ENCODE results near the gene OPRM1. TPM values are rescaled to one million over a fixed set of nuclear protein-coding genes. Genes with fewer than 3 reads are reported as not detected.

Gene OPRM1
- total RNA-seq, 1 donor from 2014 or later = not detected

GRCh38 chr6:154202339-154202738, 163.3 kb downstream of the OPRM1 start:
- intact Hi-C loops (cut with micrococcal nuclease) = no loop called here

DNA sequence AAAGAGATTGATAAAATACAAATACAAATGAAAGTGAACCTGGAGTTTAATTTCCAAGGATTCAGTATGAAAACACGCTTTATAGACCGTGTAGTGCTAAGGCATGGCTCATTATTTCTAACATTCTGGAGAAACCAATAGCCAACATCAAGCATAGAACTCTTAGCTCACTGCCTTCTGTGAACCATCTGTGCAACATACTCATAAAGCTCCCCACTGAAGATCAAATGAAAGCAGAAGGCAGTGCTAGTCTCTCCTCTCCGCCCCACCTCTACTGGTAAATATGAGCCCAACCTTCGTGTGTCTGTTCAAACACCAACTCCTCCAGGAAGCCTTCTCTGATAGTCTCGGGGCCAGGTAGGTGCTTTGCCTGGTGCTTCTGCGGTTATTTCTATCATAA, 163.9 kb downstream of the OPRM1 start:
- intact Hi-C loops (cut with micrococcal nuclease) = no loop called here

GRCh38 chr6:154206141-154206540, 167.1 kb downstream of the OPRM1 start:
- intact Hi-C loops (cut with micrococcal nuclease) = no loop called here

DNA sequence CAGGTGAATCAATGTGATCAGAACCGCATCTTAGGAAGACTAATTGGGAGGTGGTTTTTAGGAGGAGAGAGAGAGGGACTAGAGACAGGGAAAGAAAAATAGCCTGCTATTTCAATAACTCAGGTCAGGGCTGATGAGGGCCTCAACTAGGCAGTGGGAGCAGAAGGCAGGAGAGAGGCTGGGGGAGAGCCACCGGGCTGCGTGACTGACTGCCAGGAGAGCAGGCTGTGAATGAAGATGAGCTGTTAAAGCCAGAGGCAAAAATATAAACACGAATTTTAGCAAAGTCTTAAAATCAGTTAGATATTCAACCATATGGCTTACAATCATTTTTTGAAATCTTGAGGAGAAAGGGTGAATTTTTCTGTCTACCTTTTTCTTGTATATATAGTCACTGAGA, 168.0 kb downstream of the OPRM1 start:
- intact Hi-C loops (cut with micrococcal nuclease) = no loop called here

GRCh38 chr6:154209555-154209954, 170.5 kb downstream of the OPRM1 start:
- intact Hi-C loops (cut with micrococcal nuclease) = no loop called here

DNA sequence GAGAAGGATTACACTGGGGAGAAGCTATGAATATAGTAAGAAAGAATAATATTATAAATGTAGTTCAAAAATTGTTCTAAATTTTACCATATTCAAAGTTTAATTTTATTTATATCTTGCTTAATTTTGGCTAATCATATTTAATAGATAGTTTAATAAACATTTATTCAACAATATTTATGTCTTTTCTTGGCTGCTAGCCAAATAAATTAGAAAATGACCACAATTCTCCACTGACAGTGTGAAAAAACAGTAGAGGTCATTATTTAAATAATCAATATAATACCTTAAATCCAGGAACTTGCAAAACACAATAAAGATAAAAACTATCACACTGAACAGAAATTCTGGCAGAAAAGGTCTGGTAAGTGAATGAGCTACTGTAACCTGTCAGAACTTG, 171.6 kb downstream of the OPRM1 start:
- intact Hi-C loops (cut with micrococcal nuclease) = no loop called here

DNA sequence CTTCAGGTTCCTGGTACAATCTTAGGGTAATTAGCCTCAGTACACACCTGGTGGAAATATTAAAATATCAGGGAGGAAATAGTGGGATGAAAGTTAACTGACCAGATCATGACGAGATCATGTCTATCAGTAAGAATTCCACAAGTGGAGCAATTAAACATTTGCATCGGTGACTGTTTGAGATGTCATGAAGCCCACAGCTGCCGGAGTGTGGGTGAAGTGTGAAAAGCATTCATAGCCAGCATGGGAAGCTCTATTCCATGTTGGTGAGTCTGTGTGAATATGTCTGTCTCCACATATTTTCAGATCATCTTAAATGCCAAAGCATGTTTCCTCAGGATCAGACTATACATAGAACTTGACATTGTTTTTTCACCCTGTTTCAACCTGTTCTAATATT, 174.7 kb downstream of the OPRM1 start:
- intact Hi-C loops (cut with micrococcal nuclease) = no loop called here

DNA sequence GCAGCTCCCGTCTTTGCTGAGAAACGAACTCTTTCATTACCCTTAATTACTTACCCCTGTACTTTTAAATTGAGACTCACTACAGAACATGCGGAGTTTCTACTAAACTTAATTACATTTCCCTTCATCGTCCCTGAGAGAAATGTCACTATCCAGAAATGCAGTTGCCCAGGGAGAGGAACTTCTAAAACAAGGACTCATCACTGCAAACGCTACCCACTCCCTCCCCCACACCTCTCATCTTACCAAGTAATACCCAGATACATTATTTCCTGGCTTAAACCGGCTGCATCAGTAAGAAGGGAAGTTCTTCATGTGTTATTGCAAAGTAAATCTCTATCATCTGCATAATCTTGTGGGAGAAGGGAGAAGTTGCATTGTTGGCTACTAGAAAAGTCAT, 179.3 kb downstream of the OPRM1 start:
- intact Hi-C loops (cut with micrococcal nuclease) = no loop called here

DNA sequence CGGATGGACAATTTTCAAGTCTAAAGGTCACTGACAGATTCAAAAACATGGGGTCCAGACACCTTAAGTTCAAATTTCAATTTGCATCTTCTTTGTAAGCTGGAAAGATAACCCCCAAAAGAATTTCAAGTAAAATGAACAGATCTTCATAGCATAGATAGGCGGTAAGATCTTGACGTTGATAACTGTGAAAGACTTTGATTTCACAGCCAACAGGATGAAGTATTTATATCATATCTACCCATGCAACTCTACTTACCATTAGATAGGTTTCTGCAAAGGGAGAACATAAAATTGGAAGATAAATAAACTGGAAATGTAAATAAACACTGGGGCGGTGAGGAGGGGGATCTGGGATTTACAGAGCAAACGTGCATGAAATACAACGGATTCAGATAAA, 179.7 kb downstream of the OPRM1 start:
- intact Hi-C loops (cut with micrococcal nuclease) = no loop called here

- intact Hi-C loops (cut with micrococcal nuclease) = no loop called here
These were observed 180.2 kb downstream of the OPRM1 start for GRCh38 chr6:154219250-154219649.

- intact Hi-C loops (cut with micrococcal nuclease) = no loop called here
These were observed 183.7 kb downstream of the OPRM1 start for GRCh38 chr6:154222716-154223115.

GRCh38 chr6:154223296-154223695, 184.3 kb downstream of the OPRM1 start:
- intact Hi-C loops (cut with micrococcal nuclease) = no loop called here

GRCh38 chr6:154226461-154226860, 187.4 kb downstream of the OPRM1 start:
- intact Hi-C loops (cut with micrococcal nuclease) = no loop called here

DNA sequence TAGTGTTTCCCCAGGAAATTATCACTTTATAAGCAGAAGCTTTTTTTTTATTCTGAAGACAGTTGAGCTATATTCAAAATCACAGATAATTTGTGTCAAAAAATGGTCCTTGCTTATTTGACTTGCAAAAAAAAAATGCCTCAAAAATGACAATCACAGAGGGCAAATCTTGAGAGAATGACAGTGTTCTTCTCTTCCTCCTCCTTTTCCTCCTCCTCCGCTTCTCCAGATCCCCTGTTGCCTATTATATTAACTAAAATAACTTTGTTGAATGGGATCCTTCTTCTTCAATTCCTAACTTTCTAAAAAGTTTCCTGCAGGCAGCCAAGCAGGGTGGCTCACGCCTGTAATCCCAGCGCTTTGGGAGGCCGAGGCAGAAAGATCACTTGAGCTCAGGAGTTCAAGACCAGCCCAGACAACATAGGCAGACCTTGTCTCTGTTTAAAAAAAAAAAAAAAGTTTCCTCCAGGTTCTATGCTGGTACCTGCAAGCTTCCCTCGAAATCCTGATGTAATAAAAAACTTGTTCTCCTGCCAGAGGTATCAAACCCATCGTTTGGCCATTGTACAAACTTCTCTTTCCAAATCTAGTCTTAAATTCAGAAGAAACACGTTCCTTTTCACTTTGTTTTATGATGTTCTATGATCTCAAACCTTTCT, 189.0 kb downstream of the OPRM1 start:
- intact Hi-C loops (cut with micrococcal nuclease) = no loop called here

GRCh38 chr6:154228521-154228905, 189.5 kb downstream of the OPRM1 start:
- intact Hi-C loops (cut with micrococcal nuclease) = no loop called here

DNA sequence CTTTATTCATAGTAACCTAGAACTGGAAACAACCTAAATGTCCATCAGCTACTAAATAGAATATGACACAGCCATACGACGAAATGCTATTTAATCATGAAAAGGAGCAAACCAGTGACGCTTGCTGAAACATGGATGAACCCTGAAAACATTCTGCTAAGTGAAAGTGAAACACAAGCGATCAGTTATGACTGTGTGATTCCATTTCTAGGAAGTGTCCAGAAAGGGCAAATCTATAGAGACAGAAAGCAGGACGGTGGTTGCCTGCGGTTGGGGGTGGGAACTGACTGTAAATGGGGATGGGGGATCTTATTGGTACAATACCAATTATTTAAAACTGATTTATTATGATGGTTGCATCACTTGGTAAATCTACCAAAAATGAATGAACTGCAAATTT, 190.7 kb downstream of the OPRM1 start:
- intact Hi-C loops (cut with micrococcal nuclease) = loop anchor here (1.0 to 5.0 kb wide), 5 partner anchors 17 to 1247 kb away; partner anchors contain the start of genes FBXO5 and TFB1M

DNA sequence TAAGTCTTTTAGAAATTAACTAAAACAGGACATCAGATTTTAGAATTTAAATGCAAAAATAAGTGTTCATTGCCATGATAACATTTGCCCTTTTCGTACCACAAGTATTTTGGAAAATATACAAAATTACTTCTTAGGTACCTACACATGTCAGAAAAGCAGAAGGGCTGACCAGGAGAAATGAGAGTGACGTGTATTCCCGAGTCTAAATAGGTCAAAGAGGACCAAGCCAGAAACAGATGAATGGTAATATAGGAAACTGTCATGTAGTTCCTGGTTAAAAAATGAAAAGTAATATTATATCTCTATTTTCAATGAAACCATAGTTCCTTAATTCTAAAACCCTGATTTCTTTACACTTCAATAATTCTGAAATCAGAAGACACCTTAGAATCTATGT, 191.4 kb downstream of the OPRM1 start:
- intact Hi-C loops (cut with micrococcal nuclease) = loop anchor here (2.0 to 5.0 kb wide), 3 partner anchors 16 to 1248 kb away; partner anchors contain the start of genes FBXO5 and TFB1M

- intact Hi-C loops (cut with micrococcal nuclease) = loop anchor here (1.0 to 5.0 kb wide), 4 partner anchors 16 to 1249 kb away; partner anchors contain the start of genes FBXO5 and TFB1M
These were observed 192.0 kb downstream of the OPRM1 start for GRCh38 chr6:154230910-154231595.

GRCh38 chr6:154232013-154232910, 193.2 kb downstream of the OPRM1 start:
- intact Hi-C loops (cut with micrococcal nuclease) = loop anchor here (1.0 to 5.0 kb wide), 3 partner anchors 8 to 1250 kb away; partner anchors contain the start of genes FBXO5 and TFB1M

GRCh38 chr6:154233383-154233782, 194.3 kb downstream of the OPRM1 start:
- intact Hi-C loops (cut with micrococcal nuclease) = loop anchor here (5.0 kb wide), 2 partner anchors 1079 to 1251 kb away; partner anchors contain the start of genes FBXO5 and TFB1M

DNA sequence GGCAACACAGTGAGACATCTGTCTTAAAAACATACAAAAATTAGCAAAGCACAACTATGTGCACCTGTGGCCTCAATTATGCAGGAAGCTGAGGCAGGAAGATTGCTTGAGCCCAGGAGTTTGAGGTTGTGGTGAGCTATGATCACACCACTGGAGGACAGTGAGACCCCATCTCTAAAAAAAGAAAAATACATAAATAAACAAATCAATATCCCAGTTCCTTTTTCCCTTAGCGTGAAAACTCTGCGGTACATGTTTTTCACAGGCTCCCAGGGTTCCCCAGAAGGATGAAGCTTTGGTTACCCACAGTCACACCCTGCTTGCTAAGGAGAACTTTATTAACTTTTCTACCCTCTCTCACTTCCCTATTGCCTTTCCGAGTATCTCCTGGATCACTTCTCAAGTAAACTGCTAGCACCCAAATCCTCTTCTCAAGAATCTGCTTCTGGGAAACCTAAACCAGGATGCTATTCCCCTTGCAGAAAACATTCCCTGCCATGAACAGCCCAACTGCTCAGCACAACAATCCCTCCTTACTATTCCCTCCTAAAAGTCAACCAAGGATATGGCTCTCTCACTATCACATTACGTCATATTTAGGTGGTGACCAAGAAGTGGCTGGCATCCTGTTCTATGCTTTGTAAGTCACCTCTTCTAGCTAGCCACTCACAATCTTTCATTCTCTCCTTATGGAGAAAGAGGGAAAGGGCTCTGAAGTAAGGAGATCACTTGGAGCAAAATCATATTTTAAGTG, 195.2 kb downstream of the OPRM1 start:
- intact Hi-C loops (cut with micrococcal nuclease) = loop anchor here (5.0 kb wide), 2 partner anchors 1078 to 1252 kb away; partner anchors contain the start of genes FBXO5 and TFB1M

Data from T-helper 1 cell treated with Interleukin-12 subunit alpha and Interleukin-12 subunit beta and Interleukin-4 antibody, amounts not matched to agents 30 ng/mL and 1 ng/mL, for 36 hours (primary cell).